Right ventricle myocardium inferior (tissue), 1 donor: ENCODE results near the gene ADGRV1. TPM values are rescaled to one million over a fixed set of nuclear protein-coding genes. Genes with fewer than 3 reads are reported as not detected.

Experiments
- ATAC-seq: fragments of 200-7000 bp; cut with Tn5 transposase; one replicate; pipeline ENCODE4 v1.9.1; 2020; ENCODE audit warnings: mild to moderate bottlenecking, moderate library complexity
- DNase-seq: peaks from one replicate; pipeline ENCODE4 v3.0.0; 2021; ENCODE audit errors: missing footprints
- intact Hi-C: fragments of 100-400 bp; cut with DNase I; formaldehyde crosslinking; loops from one replicate; pipeline ENCODE4 v1.11.0; 2022
- total RNA-seq: library from RNA; stranded (reverse); fragmentation: NEBNext Ultra II Directional; extraction: Animal tissue kit (Norgen Biotek cat#: 25700); gene quantifications from one replicate; pipeline ENCODE4 v1.2.1, GENCODE V29; 2021
- donor health status: DM: no; HTN: yes; CAD: no; lungs with severe emphysema.

The ADGRV1 gene
- total RNA-seq, 1 donor from 2014 or later = not detected

- intact Hi-C loops = no loop called here
- no peak for DNase-seq
- no peak for ATAC-seq
Measured at GRCh38 chr5:90874066-90874465, 315.5 kb downstream of the ADGRV1 start.

GRCh38 chr5:90875456-90875855, 316.9 kb downstream of the ADGRV1 start:
- ATAC-seq = no peak
- intact Hi-C loops = no loop called here
- no peak for DNase-seq

- no peak for ATAC-seq
- intact Hi-C loops = no loop called here
Measured at GRCh38 chr5:90876366-90876765, 317.8 kb downstream of the ADGRV1 start.

GRCh38 chr5:90877049-90877448, 318.5 kb downstream of the ADGRV1 start:
- no peak for ATAC-seq
- no peak for DNase-seq
- intact Hi-C loops = no loop called here

More at GRCh38 chr5:90876366-90876765, 317.8 kb downstream of the ADGRV1 start:
- no peak for DNase-seq

GRCh38 chr5:90878081-90878480, 319.5 kb downstream of the ADGRV1 start:
- ATAC-seq (peak; percentile 42), DNase-seq (no peak)
- intact Hi-C loops = no loop called here

GRCh38 chr5:90878549-90879196, 320.1 kb downstream of the ADGRV1 start:
- ATAC-seq = peak; percentile 62
- no peak for DNase-seq
- intact Hi-C loops = no loop called here

GRCh38 chr5:90881626-90882150, 323.1 kb downstream of the ADGRV1 start:
- intact Hi-C loops = no loop called here
- ATAC-seq = no peak
- DNase-seq = no peak

- DNase-seq (no peak), ATAC-seq (no peak)
- intact Hi-C loops = no loop called here
Measured at GRCh38 chr5:90882448-90882847, 323.9 kb downstream of the ADGRV1 start.

- no peak for ATAC-seq
- intact Hi-C loops = no loop called here
- DNase-seq = no peak
Measured at GRCh38 chr5:90885180-90885868, 326.7 kb downstream of the ADGRV1 start.

GRCh38 chr5:90886381-90886780, 327.8 kb downstream of the ADGRV1 start:
- ATAC-seq (no peak), DNase-seq (no peak)
- intact Hi-C loops = no loop called here

GRCh38 chr5:90888511-90889324, 330.1 kb downstream of the ADGRV1 start:
- no peak for DNase-seq
- no peak for ATAC-seq
- intact Hi-C loops = no loop called here

GRCh38 chr5:90889325-90889600, 330.7 kb downstream of the ADGRV1 start:
- intact Hi-C loops = no loop called here
- DNase-seq = no peak
- no peak for ATAC-seq

GRCh38 chr5:90890180-90890579, 331.6 kb downstream of the ADGRV1 start:
- intact Hi-C loops = no loop called here
- ATAC-seq (no peak), DNase-seq (no peak)

- intact Hi-C loops = no loop called here
- no peak for DNase-seq
- ATAC-seq = no peak
Measured at GRCh38 chr5:90894866-90895420, 336.3 kb downstream of the ADGRV1 start.

- DNase-seq = no peak
- intact Hi-C loops = no loop called here
- no peak for ATAC-seq
Measured at GRCh38 chr5:90897618-90898017, 339.0 kb downstream of the ADGRV1 start.

- ATAC-seq = no peak
- DNase-seq = no peak
- intact Hi-C loops = no loop called here
Measured at GRCh38 chr5:90898326-90899013, 339.9 kb downstream of the ADGRV1 start.

- ATAC-seq (no peak), DNase-seq (no peak)
- intact Hi-C loops = no loop called here
Measured at GRCh38 chr5:90899014-90899604, 340.5 kb downstream of the ADGRV1 start.

GRCh38 chr5:90901261-90901660, 342.7 kb downstream of the ADGRV1 start:
- ATAC-seq (no peak), DNase-seq (no peak)
- intact Hi-C loops = no loop called here

- DNase-seq (no peak), ATAC-seq (no peak)
- intact Hi-C loops = no loop called here
Measured at GRCh38 chr5:90902170-90902569, 343.6 kb downstream of the ADGRV1 start.
